Measurements from ENCODE around the gene NCAPD2.
A peak's percentile ranks its signal among the peaks of the same experiment; 100 is the strongest.
"Not testable (repeated sequence)": the region's sequence is repeated elsewhere in the genome, so short reads cannot be mapped to it uniquely, and the experiment has no call there.

Gene NCAPD2

GRCh38 chr12:6494968-6495367 lies 1.1 kb downstream of the NCAPD2 start:
- DNase-seq: no peak

GRCh38 chr12:6497291-6497690 lies 3.4 kb downstream of the NCAPD2 start:
- DNase-seq: not testable (repeated sequence)

GRCh38 chr12:6500466-6500865 lies 6.6 kb downstream of the NCAPD2 start:
- DNase-seq: no peak

GRCh38 chr12:6507102-6507998 lies 13.4 kb downstream of the NCAPD2 start:
- DNase-seq: no peak

GRCh38 chr12:6508087-6508486 lies 14.2 kb downstream of the NCAPD2 start:
- DNase-seq: no peak

GRCh38 chr12:6520186-6520585 lies 26.3 kb downstream of the NCAPD2 start:
- no peak for DNase-seq

GRCh38 chr12:6522193-6522592 lies 28.3 kb downstream of the NCAPD2 start:
- no peak for DNase-seq

- no peak for DNase-seq
Observed at GRCh38 chr12:6523708-6524107, 29.8 kb downstream of the NCAPD2 start.

GRCh38 chr12:6524648-6525047 lies 30.7 kb downstream of the NCAPD2 start:
- DNase-seq: no peak

GRCh38 chr12:6526201-6526600 lies 32.3 kb downstream of the NCAPD2 start:
- DNase-seq: no peak

- DNase-seq: no peak
Observed at GRCh38 chr12:6526766-6527525, 33.0 kb downstream of the NCAPD2 start.

GRCh38 chr12:6527711-6528110 lies 33.8 kb downstream of the NCAPD2 start:
- DNase-seq: no peak

- DNase-seq: no peak
Observed at GRCh38 chr12:6528539-6529235, 34.8 kb downstream of the NCAPD2 start.

- no peak for DNase-seq
Observed at GRCh38 chr12:6529291-6529737, 35.4 kb downstream of the NCAPD2 start.

- no peak for DNase-seq
Observed at GRCh38 chr12:6530576-6531260, 36.8 kb downstream of the NCAPD2 start.

GRCh38 chr12:6532051-6532926 lies 38.4 kb downstream of the NCAPD2 start:
- no peak for DNase-seq

- DNase-seq: peak; percentile 20
Observed at GRCh38 chr12:6532927-6533652, 39.2 kb downstream of the NCAPD2 start.

GRCh38 chr12:6533653-6533922 lies 39.7 kb downstream of the NCAPD2 start:
- DNase-seq: no peak

- DNase-seq: peak; percentile 90
Observed at GRCh38 chr12:6533923-6534694, 40.2 kb downstream of the NCAPD2 start, which contains the start of gene GAPDH. Gene GAPDH (plus strand): TSS chr12:6534517. CDS start chr12:6534833, 316 bp downstream.

GRCh38 chr12:6534695-6534944 lies 40.7 kb downstream of the NCAPD2 start:
- DNase-seq: no peak
